Endodermal cell (in vitro differentiated cells): ENCODE results near the gene BRD7. TPM values are rescaled to one million over a fixed set of nuclear protein-coding genes. Genes with fewer than 3 reads are reported as not detected.
A peak's percentile ranks its signal among the peaks of the same experiment; 100 is the strongest.

Experiments
- DNase-seq: peaks from one replicate; pipeline ENCODE4 v3.0.0-alpha.2; 2017
- H3K27ac ChIP-seq: 2 replicates; pipeline ENCODE4 v1.5.1; 2013; ENCODE audit warnings: mild to moderate bottlenecking, low read depth, low read length, moderate library complexity
- H3K27me3 ChIP-seq: 2 replicates; pipeline ENCODE4 v1.6.1; 2013; ENCODE audit warnings: mild to moderate bottlenecking, low read length, moderate library complexity; ENCODE audit not compliant: insufficient read depth, control insufficient read depth, poor library complexity, severe bottlenecking
- H3K36me3 ChIP-seq: 2 replicates; pipeline ENCODE4 v1.7.0; 2013; ENCODE audit warnings: mild to moderate bottlenecking, low read length, moderate library complexity; ENCODE audit not compliant: control insufficient read depth, insufficient read depth
- H3K4me1 ChIP-seq: one replicate; pipeline ENCODE4 v1.7.0; 2013; ENCODE audit warnings: low read length; ENCODE audit not compliant: control insufficient read depth, insufficient read depth
- H3K4me3 ChIP-seq: 2 replicates; pipeline ENCODE4 v1.5.1; 2013; ENCODE audit warnings: mild to moderate bottlenecking, low read length, moderate library complexity
- H3K9ac ChIP-seq: 2 replicates; pipeline ENCODE4 v1.6.1; 2013; ENCODE audit warnings: mild to moderate bottlenecking, low read length, moderate library complexity; ENCODE audit not compliant: poor library complexity, severe bottlenecking; ENCODE audit errors: extremely low read depth
- H3K9me3 ChIP-seq: 2 replicates; pipeline ENCODE4 v1.6.1; 2013; ENCODE audit warnings: mild to moderate bottlenecking, low read length, moderate library complexity; ENCODE audit not compliant: control insufficient read depth
- H3K27ac Mint-ChIP-seq: 2 replicates; pipeline ENCODE4 v1.8.0; 2020; ENCODE audit warnings: mixed read lengths
- H3K27me3 Mint-ChIP-seq: 2 replicates; pipeline ENCODE4 v1.8.0; 2021; ENCODE audit warnings: mild to moderate bottlenecking, mixed read lengths; ENCODE audit not compliant: insufficient read depth
- H3K36me3 Mint-ChIP-seq: 2 replicates; pipeline ENCODE4 v1.8.0; 2020; ENCODE audit warnings: low read depth, mixed read lengths
- H3K4me1 Mint-ChIP-seq: 2 replicates; pipeline ENCODE4 v1.8.0; 2020; ENCODE audit warnings: mixed read lengths
- H3K4me3 Mint-ChIP-seq: 2 replicates; pipeline ENCODE4 v1.8.0; 2020; ENCODE audit warnings: mild to moderate bottlenecking, moderate library complexity, mixed read lengths
- H3K9me3 Mint-ChIP-seq: 2 replicates; pipeline ENCODE4 v1.8.0; 2020; ENCODE audit warnings: mild to moderate bottlenecking, mixed read lengths
- WGBS, 2 experiments: methylation state at CpG; one replicate each; pipeline versions ENCODE4 v1.1.5 to v1.1.7; 2013; ENCODE audit warnings: missing lambda C conversion rate in 2 of 2, mixed read lengths in 1 of 2; ENCODE audit not compliant: insufficient coverage in 1 of 2, insufficient read length in 1 of 2; 5-methylcytosine and 5-hydroxymethylcytosine counted together
- total RNA-seq, 2 donors: library from RNA; stranded (reverse); fragmentation: NEBNext Ultra II Directional in 1 of 2; extraction: Animal tissue kit (Norgen Biotek cat#: 25700) in 1 of 2; gene quantifications; 2 replicates in 1 of 2; 3 replicates in 1 of 2; pipeline ENCODE4 v1.2.1, GENCODE V29; 2021
- TF ChIP-seq, protein P1 (sequence below): fragments of 200-600 bp; sonication (generic); conservative IDR thresholded peaks from 2 replicates; pipeline ENCODE4 v1.5.0; 2021; ENCODE audit warnings: antibody characterized with exemption, mild to moderate bottlenecking

The BRD7 gene
- total RNA-seq, 2 donors from 2014 or later, result 125 to 163 TPM

DNA sequence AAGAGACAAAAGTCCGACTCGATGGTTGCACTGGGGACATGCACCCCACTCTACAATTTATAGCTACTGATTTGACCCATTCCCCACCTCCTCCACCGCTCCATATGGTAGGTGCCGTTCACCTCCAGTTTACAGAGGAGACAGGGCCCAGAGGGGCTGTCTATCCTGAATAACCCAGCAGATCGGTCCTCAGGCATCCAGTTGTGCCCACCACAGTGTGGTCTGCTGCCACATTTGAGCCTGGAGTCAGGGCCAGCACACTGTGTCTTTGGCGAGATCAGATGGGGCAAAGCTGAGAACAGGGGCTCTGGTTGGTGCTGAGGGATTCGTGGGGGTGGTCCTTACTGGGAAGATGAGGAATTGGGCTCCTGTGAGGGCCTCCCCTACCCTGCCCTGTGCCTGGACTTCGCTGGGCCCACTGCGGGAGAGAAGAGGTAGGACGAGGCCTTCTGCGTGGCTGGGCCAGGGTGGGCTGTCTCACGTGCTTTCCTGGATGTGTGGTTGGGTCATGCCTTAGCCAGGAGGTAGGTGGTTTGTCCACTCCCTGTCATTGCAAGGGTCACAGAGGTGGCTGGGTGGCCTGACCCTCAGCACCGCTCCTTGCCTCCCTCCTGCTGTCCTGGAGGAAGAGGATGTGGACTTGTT, 99.6 kb downstream of the BRD7 start:
- H3K36me3 ChIP-seq, result no peaks in the 10 kb centered on the region
- peaks cover 6% of the 10 kb centered on the region for H3K4me1 Mint-ChIP-seq
- H3K4me3 ChIP-seq, result no peak overlapping the region
- TF ChIP-seq, protein P1, sequence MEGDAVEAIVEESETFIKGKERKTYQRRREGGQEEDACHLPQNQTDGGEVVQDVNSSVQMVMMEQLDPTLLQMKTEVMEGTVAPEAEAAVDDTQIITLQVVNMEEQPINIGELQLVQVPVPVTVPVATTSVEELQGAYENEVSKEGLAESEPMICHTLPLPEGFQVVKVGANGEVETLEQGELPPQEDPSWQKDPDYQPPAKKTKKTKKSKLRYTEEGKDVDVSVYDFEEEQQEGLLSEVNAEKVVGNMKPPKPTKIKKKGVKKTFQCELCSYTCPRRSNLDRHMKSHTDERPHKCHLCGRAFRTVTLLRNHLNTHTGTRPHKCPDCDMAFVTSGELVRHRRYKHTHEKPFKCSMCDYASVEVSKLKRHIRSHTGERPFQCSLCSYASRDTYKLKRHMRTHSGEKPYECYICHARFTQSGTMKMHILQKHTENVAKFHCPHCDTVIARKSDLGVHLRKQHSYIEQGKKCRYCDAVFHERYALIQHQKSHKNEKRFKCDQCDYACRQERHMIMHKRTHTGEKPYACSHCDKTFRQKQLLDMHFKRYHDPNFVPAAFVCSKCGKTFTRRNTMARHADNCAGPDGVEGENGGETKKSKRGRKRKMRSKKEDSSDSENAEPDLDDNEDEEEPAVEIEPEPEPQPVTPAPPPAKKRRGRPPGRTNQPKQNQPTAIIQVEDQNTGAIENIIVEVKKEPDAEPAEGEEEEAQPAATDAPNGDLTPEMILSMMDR, result no peak
- H3K27ac Mint-ChIP-seq, result peak overlapping the region; percentile 19
- H3K9ac ChIP-seq, result no peak overlapping the region
- 91 to 94% methylated on average over 4 to 13 of the region's 13 CpGs for WGBS, 2 experiments
- no peaks in the 10 kb centered on the region for H3K9me3 Mint-ChIP-seq
- DNase-seq, result no peak
- H3K27me3 ChIP-seq, result no peaks in the 10 kb centered on the region
- H3K9me3 ChIP-seq, result no peaks in the 10 kb centered on the region
- no peak overlapping the region for H3K27ac ChIP-seq
- H3K36me3 Mint-ChIP-seq, result no peaks in the 10 kb centered on the region
- H3K4me3 Mint-ChIP-seq, result no peak overlapping the region
- H3K27me3 Mint-ChIP-seq, result no peaks in the 10 kb centered on the region
- H3K4me1 ChIP-seq, result peaks cover 3% of the 10 kb centered on the region

DNA sequence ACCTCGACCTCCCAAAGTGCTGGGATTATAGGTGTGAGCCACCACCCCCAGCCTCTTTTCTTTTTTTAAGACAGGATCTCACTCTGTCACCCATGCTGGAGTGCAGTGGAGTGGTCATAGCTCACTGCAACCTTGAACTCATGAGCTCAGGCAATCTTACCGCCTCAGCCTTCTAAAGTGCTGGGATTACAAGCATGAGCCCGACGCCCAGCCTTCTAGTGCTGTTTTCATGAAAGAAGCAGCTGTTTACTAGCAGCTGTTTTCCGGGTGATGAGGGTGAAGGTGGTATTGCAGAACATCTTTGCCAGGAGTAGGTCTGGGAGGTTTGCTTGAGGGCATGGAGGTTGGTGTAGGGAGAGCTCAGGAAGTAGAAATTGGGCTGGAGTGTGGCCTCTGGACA, 100.4 kb downstream of the BRD7 start:
- WGBS, 2 experiments, result 89 to 94% methylated on average over 4 to 5 of the region's 5 CpGs
- Mint-ChIP-seq H3K4me3 (no peak overlapping the region), H3K9me3 (no peaks in the 10 kb centered on the region), H3K27ac (no peak overlapping the region), H3K4me1 (peaks cover 11% of the 10 kb centered on the region), H3K27me3 (no peaks in the 10 kb centered on the region), H3K36me3 (no peaks in the 10 kb centered on the region)
- Histone ChIP-seq H3K36me3 (no peaks in the 10 kb centered on the region), H3K27me3 (no peaks in the 10 kb centered on the region), H3K9ac (no peak overlapping the region), H3K9me3 (no peaks in the 10 kb centered on the region), H3K4me3 (no peak overlapping the region), H3K27ac (no peak overlapping the region), H3K4me1 (peaks cover 3% of the 10 kb centered on the region)
- no peak for DNase-seq
- TF ChIP-seq, protein P1, result no peak

DNA sequence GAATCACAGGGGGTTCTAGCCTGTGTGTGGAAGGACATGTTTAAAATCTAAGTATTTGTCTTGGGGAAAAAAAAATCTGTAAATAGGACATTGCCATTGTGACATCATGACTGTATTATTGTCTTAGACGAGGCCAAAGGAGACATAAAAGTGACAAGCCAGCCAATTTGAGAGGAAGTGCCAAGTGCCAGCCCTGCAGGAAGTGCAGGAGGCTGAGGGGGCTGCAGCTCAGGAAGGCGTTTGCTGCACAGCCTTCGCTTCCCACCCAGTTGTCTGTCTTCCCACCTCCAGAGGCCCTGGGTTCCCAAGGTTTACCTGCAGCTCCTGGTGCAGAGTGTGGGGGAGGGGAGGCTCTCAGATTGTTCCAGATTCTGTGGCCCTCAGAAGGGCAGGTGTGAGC, 101.1 kb downstream of the BRD7 start:
- Histone ChIP-seq H3K4me1 (peaks cover 3% of the 10 kb centered on the region), H3K36me3 (no peaks in the 10 kb centered on the region)
- peak; percentile 39 for DNase-seq

More for the DNA sequence above, 101.1 kb downstream of the BRD7 start:
- H3K4me1 Mint-ChIP-seq, result peaks cover 15% of the 10 kb centered on the region
- no peaks in the 10 kb centered on the region for H3K9me3 ChIP-seq
- no peaks in the 10 kb centered on the region for H3K9me3 Mint-ChIP-seq
- H3K27me3 Mint-ChIP-seq, result no peaks in the 10 kb centered on the region
- WGBS, 2 experiments, result 70 to 82% methylated on average over 1 to 3 of the region's 3 CpGs
- H3K27me3 ChIP-seq, result no peaks in the 10 kb centered on the region
- no peak overlapping the region for H3K4me3 Mint-ChIP-seq
- no peak overlapping the region for H3K9ac ChIP-seq
- H3K27ac ChIP-seq, result no peak overlapping the region
- H3K4me3 ChIP-seq, result no peak overlapping the region
- TF ChIP-seq, protein P1, result no peak
- H3K36me3 Mint-ChIP-seq, result no peaks in the 10 kb centered on the region
- no peak overlapping the region for H3K27ac Mint-ChIP-seq
